ENCODE measurements around the gene ASPN.
"Not testable (repeated sequence)": the region's sequence is repeated elsewhere in the genome, so short reads cannot be mapped to it uniquely, and the experiment has no call there.

The ASPN gene

DNA sequence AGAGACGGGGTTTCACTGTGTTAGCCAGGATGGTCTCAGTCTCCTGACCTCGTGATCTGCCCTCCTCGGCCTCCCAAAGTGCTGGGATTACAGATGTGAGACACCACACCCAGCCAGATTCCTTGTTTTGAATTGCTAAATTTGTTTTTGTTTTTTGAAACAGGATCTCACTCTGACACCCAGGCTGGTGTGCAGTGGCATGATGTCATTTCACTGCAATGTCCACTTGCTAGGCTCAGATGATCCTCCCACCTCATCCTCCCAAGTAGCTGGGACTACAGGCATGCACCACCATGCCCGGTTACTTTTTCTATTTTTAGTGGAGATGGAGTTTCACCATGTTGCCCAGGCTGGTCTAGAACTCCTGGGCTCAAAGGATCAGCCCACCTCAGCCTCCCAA, 71.1 kb downstream of the ASPN start:
- DNase-seq (ENCODE audit: low read depth), result not testable (repeated sequence)

DNA sequence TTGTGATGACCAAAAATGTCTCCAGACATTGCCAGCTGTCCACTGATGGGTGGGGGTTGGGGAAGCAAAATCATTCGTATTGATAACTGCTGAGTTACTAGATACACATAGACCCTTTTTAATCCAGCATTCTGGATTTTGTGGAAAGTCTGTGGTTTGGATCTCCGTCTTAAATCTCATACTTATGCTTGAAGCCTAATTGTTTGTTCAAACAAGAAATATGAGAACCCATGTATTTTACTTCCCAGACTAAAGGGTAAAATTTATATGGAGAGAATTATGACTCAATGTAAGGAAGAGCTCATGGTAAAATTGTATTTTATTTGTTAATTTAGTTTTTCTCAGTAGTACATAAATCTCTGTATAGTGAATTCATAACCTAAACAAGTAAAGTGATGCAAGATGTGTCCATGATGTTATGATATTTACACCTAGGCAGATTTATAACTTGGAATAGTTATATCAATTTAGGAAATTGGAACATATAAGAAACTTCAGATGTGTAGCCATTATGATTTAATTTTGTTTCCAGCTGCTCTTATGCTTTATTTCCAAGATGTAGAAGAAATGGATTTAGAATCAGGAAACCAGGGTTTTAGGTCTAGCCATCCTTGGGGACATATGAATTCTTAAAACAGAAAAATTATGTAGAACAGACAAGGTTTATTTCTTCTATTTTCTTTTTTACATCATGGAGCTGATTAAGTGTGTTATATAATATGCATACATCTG, 73.4 kb downstream of the ASPN start:
- DNase-seq (ENCODE audit: low read depth), result no peak

DNA sequence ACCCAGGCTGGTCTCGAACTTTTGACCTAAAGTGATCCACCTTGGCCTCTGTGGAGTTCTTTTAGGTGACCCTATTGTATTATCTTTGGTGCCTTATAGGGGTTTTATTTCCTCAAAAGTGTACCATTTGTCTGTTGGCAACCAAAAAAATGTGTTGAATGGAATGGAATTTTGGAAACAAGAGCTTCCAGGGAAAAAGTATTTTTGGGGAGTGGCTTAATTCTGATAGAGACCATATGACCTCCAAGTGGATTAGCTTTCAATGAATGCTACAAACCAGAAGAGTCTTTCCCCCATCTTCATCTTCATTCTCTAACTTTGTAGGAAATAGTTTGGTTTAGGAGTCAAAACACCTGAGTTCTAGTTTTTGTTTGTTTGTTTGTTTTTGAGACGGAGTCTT, 74.5 kb downstream of the ASPN start:
- no peak for DNase-seq (ENCODE audit: low read depth)

DNA sequence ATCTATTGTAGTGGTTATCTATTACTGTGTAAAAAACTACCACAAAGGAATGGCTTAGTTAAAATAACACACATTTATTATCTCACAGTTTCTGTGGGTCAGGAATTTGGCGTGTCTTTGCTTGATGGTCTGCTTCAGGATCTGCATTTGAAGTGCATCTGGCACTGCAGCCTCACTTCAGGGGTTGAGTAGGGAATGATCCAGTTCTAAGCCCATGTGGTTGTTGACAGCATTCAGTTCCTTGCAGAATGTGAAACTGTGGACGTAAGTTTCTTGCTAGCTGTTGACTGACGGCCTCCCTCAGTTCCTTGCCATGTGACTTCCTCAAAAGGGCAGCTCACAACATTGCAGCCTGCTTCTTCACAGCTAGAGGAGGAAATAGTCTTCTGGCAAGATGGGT, 75.8 kb downstream of the ASPN start:
- no peak for DNase-seq (ENCODE audit: low read depth)
